Measurements from ENCODE around the gene LEMD1. TPM values are rescaled to one million over a fixed set of nuclear protein-coding genes. Genes with fewer than 3 reads are reported as not detected.

Gene LEMD1
- total and polyA plus RNA-seq, 8 donors = 0.95 to 3.7 (median 1.7) TPM; not detected in 5

DNA sequence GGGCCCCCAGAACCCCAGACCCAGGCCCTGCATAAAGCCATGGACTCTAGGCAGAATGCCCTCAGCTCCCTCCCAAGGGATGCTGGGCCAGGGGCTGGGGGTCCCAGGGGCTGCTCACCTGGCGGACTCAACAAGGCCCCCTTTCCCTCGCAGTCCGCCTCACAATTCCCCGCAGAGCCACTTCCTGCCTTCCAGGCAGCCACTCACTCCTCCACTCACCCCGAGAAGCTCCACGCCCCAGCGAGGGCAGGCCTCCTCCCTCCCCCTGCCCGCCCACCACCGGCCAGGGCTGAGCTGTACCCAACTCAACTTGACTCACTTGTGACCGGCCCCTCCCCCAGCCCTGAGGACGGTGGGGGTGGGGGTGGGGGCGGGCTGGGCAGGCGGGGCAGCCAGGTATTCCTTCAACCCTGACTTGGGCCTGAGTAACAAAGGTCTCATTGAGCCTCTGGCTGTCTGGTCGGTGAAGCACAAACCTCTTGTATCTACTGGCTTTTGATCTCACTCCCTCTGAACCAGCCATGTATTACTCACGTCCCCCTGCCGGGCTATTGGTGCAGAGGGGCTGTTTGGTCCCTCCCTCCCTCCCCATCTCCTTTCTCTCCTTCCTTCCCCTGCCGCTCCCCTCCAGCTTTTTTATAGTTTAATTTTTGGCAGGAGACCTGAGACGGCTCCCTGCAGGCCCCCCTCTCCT lies 28.0 kb upstream of the LEMD1 start:
- Histone ChIP-seq H3K4me1 (peaks cover 4 to 31% (median 13%) of the 10 kb centered on the region in 4 donors), H3K36me3 (no peaks in the 10 kb centered on the region), H3K9me3 (no peaks in the 10 kb centered on the region), H3K4me3 (peak overlapping the region in 1 of 4 donors; percentile 19), H3K27me3 (peaks cover 1 to 67% (median 52%) of the 10 kb centered on the region in 3 donors), H3K27ac (no peak overlapping the region)
- TF ChIP-seq, protein P1, sequence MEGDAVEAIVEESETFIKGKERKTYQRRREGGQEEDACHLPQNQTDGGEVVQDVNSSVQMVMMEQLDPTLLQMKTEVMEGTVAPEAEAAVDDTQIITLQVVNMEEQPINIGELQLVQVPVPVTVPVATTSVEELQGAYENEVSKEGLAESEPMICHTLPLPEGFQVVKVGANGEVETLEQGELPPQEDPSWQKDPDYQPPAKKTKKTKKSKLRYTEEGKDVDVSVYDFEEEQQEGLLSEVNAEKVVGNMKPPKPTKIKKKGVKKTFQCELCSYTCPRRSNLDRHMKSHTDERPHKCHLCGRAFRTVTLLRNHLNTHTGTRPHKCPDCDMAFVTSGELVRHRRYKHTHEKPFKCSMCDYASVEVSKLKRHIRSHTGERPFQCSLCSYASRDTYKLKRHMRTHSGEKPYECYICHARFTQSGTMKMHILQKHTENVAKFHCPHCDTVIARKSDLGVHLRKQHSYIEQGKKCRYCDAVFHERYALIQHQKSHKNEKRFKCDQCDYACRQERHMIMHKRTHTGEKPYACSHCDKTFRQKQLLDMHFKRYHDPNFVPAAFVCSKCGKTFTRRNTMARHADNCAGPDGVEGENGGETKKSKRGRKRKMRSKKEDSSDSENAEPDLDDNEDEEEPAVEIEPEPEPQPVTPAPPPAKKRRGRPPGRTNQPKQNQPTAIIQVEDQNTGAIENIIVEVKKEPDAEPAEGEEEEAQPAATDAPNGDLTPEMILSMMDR (IDR thresholded peaks at IDR 0.05) = no peak
- no peak for TF ChIP-seq EP300 (IDR thresholded peaks at IDR 0.05)
- no peak for TF ChIP-seq POLR2AphosphoS5 (IDR thresholded peaks at IDR 0.05)
- TF ChIP-seq POLR2A (IDR thresholded peaks at IDR 0.05) = no peak
- peak; percentile 48 to 88 for DNase-seq
- 22 to 31% (median 25%) methylated on average over 13 to 18 of the region's 18 CpGs for WGBS, 5 donors
- intact Hi-C loops (cut with DNase I; ENCODE audit: low total_unique reads) = no loop called here

DNA sequence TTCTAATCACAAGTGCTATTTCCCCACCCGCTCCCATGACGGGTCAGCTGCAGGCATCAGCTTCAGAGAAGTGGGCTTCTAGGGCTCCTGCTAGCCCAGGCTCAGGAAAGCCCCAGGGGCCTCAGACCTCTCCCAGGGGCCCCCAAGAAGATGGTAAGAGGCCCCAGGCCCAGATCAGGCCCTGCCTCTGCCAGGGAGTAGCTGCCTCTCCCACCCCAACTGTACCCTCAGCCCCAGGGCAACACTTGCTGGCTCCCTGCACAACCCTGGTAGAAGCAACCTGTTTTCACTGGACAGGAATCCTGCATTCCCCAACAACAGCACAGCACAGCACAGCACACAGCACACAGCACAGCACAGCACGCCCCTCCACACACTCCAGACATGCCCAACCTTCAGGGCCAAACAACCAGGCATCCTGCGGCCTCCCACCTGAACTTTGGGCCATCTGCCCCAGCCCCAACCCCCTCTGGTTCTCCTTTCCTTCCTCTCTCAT lies 27.4 kb upstream of the LEMD1 start:
- no peak for TF ChIP-seq POLR2A (IDR thresholded peaks at IDR 0.05)
- WGBS, 5 donors = 82 to 89% (median 84%) methylated on average over 3 to 4 of the region's 4 CpGs
- intact Hi-C loops (cut with DNase I; ENCODE audit: low total_unique reads) = no loop called here
- Histone ChIP-seq H3K9me3 (no peaks in the 10 kb centered on the region), H3K4me3 (peak overlapping the region in 1 of 4 donors; percentile 19), H3K36me3 (no peaks in the 10 kb centered on the region), H3K27me3 (peaks cover 0 to 67% (median 46%) of the 10 kb centered on the region in 3 donors), H3K4me1 (peaks cover 10 to 37% (median 17%) of the 10 kb centered on the region in 4 donors), H3K27ac (no peak overlapping the region)
- DNase-seq = no peak

DNA sequence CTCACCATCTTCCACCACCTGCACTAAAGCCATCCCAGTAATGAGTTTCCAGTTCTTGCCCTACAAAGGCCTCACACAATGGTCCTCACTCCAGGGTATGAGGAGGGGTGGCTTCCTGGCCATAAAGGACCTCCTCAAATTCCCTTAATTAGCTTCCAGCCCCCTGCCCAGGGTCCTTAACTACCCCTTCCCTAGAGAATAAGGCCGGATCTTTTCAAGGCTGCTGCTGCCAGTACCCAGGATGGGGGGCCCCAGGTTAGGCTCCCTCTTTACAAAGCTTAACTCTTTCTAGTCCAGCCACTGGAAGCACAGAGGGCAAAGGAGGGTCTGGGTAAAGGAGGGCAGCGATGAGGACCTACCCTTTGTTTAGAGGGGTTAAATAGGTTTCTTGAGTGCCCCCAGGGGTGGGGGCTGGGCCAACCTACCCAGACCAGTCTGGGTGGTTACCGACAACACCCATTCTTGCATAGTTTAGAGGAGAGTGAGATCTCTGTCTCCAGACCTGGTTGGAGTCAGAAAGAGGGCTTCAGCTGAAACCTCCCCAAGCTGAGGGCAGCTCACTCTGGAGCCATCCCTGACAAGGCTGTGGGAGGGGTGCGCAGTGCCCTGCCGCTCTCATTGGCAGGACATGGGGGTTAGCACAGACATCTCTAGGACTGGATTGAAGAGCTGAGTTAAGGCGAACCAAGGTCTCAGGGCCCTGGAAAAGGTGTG lies 26.8 kb upstream of the LEMD1 start:
- peak overlapping the region in 1 of 4 donors; percentile 19 for H3K4me3 ChIP-seq

DNA sequence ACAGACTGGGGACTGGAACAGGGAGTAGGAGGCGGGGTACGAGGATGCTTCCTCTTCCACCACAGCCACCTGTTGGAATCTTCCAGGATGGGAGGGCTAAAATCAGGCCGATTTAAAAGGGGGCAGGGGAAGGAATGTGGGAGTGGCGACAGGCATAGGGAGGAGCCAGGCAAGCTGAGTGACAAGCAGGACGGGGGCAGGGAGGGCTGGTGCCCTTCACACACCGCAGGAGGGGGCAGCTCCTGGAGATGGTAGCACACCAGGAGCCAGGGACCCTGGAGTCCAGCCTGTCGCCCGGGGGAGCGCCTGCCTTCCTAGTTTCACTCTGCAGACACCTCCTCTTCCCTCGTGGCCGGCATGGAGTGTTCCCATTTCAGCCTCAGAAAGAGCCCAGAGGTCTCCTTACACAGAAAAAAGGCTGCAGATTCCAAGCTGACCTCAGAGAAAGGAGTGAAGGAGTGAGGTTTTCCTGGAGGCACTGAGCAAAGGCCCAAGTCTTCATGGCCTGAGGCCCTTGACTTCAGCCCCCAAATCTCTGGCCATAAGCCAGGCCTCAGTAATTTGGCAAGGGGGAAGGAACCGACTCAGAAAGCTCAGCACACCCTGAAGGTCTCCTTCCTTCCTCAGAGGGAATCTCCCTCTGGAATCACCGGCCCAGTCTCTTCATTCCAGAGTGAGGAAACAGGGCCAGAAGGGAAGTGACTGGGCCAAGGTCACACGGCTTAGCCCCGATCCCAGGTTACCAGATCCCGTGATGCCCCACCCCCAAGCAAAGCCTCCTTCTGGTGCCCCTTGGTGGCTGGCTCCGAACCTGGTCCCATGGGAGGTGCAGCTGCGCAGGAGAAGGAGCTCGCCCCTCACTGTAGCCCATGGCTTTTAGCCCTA lies 25.8 kb upstream of the LEMD1 start:
- no peaks in the 10 kb centered on the region for H3K9me3 ChIP-seq
- H3K27ac ChIP-seq = no peak overlapping the region
- 51 to 59% (median 52%) methylated on average over 19 of the region's 19 CpGs for WGBS, 5 donors
- TF ChIP-seq POLR2A (IDR thresholded peaks at IDR 0.05) (no peak), EP300 (IDR thresholded peaks at IDR 0.05) (no peak), POLR2AphosphoS5 (IDR thresholded peaks at IDR 0.05) (no peak)
- TF ChIP-seq, protein P1 (IDR thresholded peaks at IDR 0.05) = no peak
- H3K4me1 ChIP-seq = peaks cover 10 to 48% (median 21%) of the 10 kb centered on the region in 4 donors
- intact Hi-C loops (cut with DNase I; ENCODE audit: low total_unique reads) = no loop called here
- DNase-seq = peak in 1 of 2 donors; percentile 57
- H3K27me3 ChIP-seq = peaks cover 0 to 54% (median 30%) of the 10 kb centered on the region in 3 donors
- H3K4me3 ChIP-seq = no peak overlapping the region
- H3K36me3 ChIP-seq = no peaks in the 10 kb centered on the region

More for the DNA sequence above, 26.8 kb upstream of the LEMD1 start:
- no peak overlapping the region for H3K27ac ChIP-seq
- H3K36me3 ChIP-seq = no peaks in the 10 kb centered on the region
- DNase-seq = no peak
- intact Hi-C loops (cut with DNase I; ENCODE audit: low total_unique reads) = no loop called here
- 68 to 88% (median 83%) methylated on average over 5 to 6 of the region's 6 CpGs for WGBS, 5 donors
- no peaks in the 10 kb centered on the region for H3K9me3 ChIP-seq
- H3K4me1 ChIP-seq = peaks cover 10 to 43% (median 21%) of the 10 kb centered on the region in 4 donors
- no peak for TF ChIP-seq POLR2A (IDR thresholded peaks at IDR 0.05)
- TF ChIP-seq, protein P1 (IDR thresholded peaks at IDR 0.05) = no peak
- TF ChIP-seq EP300 (IDR thresholded peaks at IDR 0.05) = no peak
- no peak for TF ChIP-seq POLR2AphosphoS5 (IDR thresholded peaks at IDR 0.05)
- H3K27me3 ChIP-seq = peaks cover 0 to 64% (median 40%) of the 10 kb centered on the region in 3 donors

Measured in stomach (tissue), 9 donors.